CMK (cell line): ENCODE measurements around the gene NDUFB6.
A peak's percentile ranks its signal among the peaks of the same experiment; 100 is the strongest.
"Not testable (repeated sequence)": the region's sequence is repeated elsewhere in the genome, so short reads cannot be mapped to it uniquely, and the experiment has no call there.

Source experiments
- DNase-seq: peaks from one replicate; pipeline ENCODE4 v3.0.0-alpha.2; 2010; ENCODE audit warnings: low read depth

Gene NDUFB6

GRCh38 chr9:32571969-32572899, 725 bp downstream of the NDUFB6 start:
- peak; percentile 59 for DNase-seq

DNA sequence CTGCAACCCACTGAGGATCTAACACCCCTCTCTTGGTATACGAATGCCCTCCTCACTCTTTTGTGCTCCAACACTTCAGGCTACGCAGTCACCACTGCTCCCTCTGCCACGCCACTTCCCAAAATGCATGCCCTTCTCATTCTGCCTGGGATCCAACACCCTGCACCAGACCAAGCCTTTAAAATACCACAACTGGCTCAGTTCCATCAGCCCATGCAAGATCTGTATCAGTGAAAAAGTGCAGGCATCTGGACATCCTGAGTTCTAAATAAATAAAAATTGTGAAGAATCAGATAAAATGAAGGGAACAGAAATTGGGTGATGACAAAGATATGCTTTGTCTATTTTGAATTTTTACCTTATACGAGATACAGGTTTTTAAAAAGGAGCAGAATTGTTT, 2.7 kb downstream of the NDUFB6 start:
- no peak for DNase-seq

GRCh38 chr9:32566770-32567169, 6.2 kb downstream of the NDUFB6 start:
- DNase-seq, result no peak

GRCh38 chr9:32565967-32566366, 7.0 kb downstream of the NDUFB6 start:
- no peak for DNase-seq

DNA sequence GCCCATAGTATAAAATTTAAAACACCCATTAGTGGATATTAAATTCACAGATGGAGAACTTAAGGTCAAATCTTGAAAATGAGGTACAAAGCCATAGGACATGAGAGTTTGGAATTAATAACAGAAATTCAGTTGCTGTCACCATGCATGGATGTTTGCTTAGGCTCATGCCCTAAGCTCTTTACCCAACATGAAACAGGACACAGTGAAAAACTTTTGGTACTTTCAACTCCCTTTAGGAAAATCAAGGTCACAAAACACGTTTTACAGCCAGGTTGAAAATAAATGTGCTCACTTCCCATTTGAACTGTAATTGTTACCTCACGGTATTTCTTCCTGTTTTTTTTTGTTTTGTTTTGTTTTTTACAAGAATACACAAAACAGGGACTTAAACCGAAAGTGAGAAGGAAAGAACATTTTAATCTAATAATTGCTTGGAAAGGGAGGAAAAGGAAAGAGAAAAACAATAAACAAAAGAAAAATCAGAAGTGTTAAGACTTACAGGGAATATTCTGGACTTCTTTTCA, 14.5 kb downstream of the NDUFB6 start:
- no peak for DNase-seq

- no peak for DNase-seq
Observed at GRCh38 chr9:32554591-32554990, 18.4 kb downstream of the NDUFB6 start.

DNA sequence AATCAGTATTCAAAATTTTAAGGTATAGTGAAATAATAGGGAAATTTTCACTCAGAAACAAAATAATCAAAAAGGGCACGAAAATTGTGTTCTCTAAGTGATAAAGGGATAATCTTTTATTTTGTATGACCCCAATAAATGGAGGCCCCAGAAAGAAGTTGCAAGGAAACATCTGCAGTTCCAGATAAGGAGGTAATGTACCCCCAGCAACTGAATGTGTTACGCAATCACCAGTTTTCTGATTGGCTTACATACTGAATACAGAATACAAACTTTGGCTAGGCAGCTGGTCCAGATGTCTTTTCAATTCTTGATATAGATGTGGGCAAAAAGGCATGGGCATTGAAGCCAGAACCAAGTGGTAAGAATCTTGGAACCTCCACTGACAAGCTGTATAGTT, 18.9 kb downstream of the NDUFB6 start:
- peak; percentile 81 for DNase-seq

- peak; percentile 77 for DNase-seq
Observed at GRCh38 chr9:32552172-32552872, 20.6 kb downstream of the NDUFB6 start, which contains the start of the genes SMIM27 and TOPORS. Gene SMIM27 (plus strand): TSS chr9:32552327. CDS start chr9:32552435, 108 bp downstream. Gene TOPORS (minus strand): TSS chr9:32552586. CDS start chr9:32552436, 150 bp downstream.

DNA sequence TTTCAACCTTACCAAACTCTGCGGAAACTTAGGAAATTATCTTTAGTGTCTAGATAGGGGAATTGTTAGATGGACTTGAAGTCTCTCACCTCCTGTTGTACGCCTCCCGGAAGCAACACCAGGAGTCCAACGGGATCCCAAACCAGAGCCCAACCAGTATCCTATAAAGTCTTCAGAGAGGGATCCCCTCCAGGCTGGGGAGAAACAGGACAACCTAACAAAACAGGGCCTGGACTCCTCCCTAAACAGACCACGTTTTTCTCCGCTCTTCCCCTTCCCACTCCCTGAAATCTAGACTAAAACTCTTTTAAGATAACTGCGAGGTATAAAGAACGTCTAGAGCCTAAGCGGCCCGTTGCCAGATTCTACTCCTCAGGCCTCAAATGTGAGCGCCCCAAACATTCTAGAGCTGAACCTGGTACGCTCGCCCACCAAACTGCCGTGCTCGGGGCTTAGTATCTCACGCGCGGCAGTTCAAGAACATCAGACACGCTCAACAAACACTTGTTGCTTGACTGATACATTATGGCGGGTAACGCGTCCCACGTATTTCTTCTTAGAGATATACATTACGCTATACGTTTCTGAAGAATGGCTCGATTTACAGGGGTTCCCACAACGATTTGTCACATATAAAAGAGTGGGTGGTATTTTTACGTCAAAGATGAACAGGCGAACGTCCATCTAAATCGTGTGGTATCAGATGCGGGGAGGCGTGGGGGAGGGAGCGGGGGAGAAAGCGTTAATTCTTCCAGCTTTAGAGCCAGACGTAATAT, 21.5 kb downstream of the NDUFB6 start:
- no peak for DNase-seq

- peak; percentile 78 for DNase-seq
Observed at GRCh38 chr9:32550562-32551275, 22.2 kb downstream of the NDUFB6 start.

GRCh38 chr9:32550150-32550561, 22.8 kb downstream of the NDUFB6 start:
- DNase-seq, result no peak

DNA sequence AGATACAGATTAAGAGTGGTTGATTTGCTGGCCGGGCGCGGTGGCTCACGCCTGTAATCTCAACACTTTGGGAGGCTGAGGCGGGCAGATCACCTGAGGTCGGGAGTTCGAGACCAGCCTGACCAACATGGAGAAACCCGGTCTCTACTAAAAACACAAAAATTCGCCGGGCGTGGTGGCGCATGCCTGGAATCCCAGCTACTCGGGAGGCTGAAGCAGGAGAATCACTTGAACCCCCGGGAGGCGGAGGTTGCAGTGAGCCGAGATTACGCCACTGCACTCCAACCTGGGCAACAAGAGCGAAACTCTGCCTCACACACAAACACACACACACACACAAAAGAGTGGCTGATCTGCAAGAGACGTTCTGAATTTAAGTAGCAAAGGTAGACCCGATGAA, 24.7 kb downstream of the NDUFB6 start:
- DNase-seq, result not testable (repeated sequence)

DNA sequence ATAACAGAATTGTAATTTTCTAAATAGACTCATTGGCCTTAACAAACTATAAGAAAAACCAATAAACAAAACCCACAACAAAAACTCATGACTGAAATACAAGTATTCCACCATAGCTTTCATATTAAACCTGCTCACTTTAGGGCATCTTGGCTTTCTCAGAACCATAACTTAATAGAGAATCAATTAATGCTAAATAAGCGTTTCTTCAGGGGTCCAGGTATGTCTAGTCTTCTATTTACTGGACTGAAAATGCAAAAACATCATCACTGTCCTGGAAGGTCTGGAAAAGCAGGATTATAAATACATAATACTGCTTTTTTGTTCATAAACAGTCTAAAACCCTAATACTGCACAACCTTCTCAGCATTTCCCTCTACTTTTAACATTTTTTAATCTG, 27.1 kb downstream of the NDUFB6 start:
- DNase-seq, result no peak

GRCh38 chr9:32543047-32543446, 29.9 kb downstream of the NDUFB6 start:
- DNase-seq, result no peak

DNA sequence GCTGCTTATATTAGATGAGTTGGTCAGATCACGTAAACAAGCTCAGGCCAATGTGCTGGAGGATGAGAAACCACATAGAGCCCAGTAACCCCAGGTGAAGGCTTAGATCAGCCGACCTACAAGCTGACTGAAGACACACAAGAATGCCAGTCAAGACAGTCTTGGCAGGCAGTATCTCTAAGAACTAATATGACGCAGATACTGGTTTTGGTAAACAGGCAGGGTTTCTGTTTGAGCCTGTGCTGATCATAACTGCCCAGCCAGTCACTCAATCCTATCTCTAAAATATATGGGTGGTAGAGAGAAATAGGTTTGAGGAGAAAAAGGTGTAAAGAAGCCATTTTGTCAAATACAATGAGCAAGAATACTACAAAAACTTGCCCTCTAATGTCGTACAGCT, 39.1 kb downstream of the NDUFB6 start:
- no peak for DNase-seq

GRCh38 chr9:32533336-32533735, 39.6 kb downstream of the NDUFB6 start:
- DNase-seq, result no peak

DNA sequence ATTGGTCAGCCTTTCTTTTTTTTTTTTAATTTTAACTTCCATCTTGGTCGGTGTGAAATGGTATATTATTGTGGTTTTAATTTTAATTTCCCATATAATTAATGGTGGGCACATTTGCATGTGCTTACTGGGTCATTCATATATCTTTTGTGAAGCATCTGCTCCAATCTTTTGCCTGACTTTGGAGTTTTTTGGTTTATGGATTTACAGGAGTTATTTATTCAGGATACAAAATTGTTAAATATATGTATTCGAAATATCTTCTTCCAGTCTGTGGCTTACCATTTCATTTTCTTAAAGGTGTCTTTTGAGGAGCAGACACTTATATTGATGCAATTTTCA, 46.3 kb downstream of the NDUFB6 start:
- DNase-seq, result no peak

- DNase-seq, result peak; percentile 49
Observed at GRCh38 chr9:32526041-32526706, 46.8 kb downstream of the NDUFB6 start, which contains the start of gene RIGI. Gene RIGI (minus strand): TSS chr9:32526196. CDS start chr9:32526166, 30 bp downstream.

DNA sequence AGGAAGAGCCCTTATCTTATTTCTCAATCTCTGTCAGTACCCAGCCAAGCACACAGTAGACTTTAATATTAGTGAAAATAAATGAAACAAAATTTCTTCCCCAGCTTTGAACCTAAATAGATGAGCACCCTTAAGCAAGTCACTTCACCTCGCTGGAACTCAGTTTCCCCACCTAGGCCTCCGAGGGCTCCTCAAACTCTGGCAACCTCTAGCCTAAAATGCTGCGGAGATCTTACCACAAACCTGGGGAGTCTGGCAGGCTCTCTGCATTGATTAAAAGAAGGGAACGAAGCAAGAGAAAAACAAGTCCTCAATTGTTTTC, 47.3 kb downstream of the NDUFB6 start:
- no peak for DNase-seq

- DNase-seq, result no peak
Observed at GRCh38 chr9:32524892-32525708, 47.9 kb downstream of the NDUFB6 start.
